Left renal cortex interstitium (tissue), 4 donors: ENCODE results near the gene FAM43A. TPM values are rescaled to one million over a fixed set of nuclear protein-coding genes. Genes with fewer than 3 reads are reported as not detected.

Experiments used
- DNase-seq, 4 donors: peaks; one replicate each; pipeline ENCODE4 v3.0.0-alpha.2; 2013; ENCODE audit warnings: low read depth in 4 of 4, low spot score in 2 of 4, missing footprints in 1 of 4
- polyA plus RNA-seq, 4 donors: library from polyadenylated mRNA; unstranded; fragments of 120-200 nt; gene quantifications; one replicate each; pipeline ENCODE4 v1.2.1, GENCODE V29; 2013; ENCODE audit not compliant: insufficient read length in 4 of 4

FAM43A gene
- polyA plus RNA-seq: 1 to 10 TPM; 5.5 to 9.4 (median 6.7) TPM

- peak in 3 of 4 donors; percentile 69 to 86 (median 85) for DNase-seq
These were observed at the start of gene FAM43A for GRCh38 chr3:194685718-194686413. Gene FAM43A, plus strand, starts transcription at chr3:194685883. Its CDS starts 944 bp downstream, at chr3:194686827.

GRCh38 chr3:194637066-194637465, 48.6 kb upstream of the FAM43A start:
- no peak for DNase-seq

- no peak for DNase-seq
These were observed 47.9 kb upstream of the FAM43A start for GRCh38 chr3:194637541-194638400.

- no peak for DNase-seq
These were observed 46.6 kb upstream of the FAM43A start for GRCh38 chr3:194638991-194639605.

- DNase-seq: no peak
These were observed 44.9 kb upstream of the FAM43A start for GRCh38 chr3:194640829-194641228.

GRCh38 chr3:194642769-194643168, 42.9 kb upstream of the FAM43A start:
- no peak for DNase-seq

- no peak for DNase-seq
These were observed 37.9 kb upstream of the FAM43A start for GRCh38 chr3:194647747-194648146.

GRCh38 chr3:194654443-194654842, 31.2 kb upstream of the FAM43A start:
- no peak for DNase-seq

- no peak for DNase-seq
These were observed 28.2 kb upstream of the FAM43A start for GRCh38 chr3:194657439-194657838.

GRCh38 chr3:194658477-194659242, 27.0 kb upstream of the FAM43A start:
- no peak for DNase-seq

- DNase-seq: no peak
These were observed 25.9 kb upstream of the FAM43A start for GRCh38 chr3:194659778-194660177.

GRCh38 chr3:194661374-194661773, 24.3 kb upstream of the FAM43A start:
- no peak for DNase-seq

GRCh38 chr3:194661946-194662345, 23.7 kb upstream of the FAM43A start:
- DNase-seq: no peak

GRCh38 chr3:194664857-194665256, 20.8 kb upstream of the FAM43A start:
- DNase-seq: no peak

GRCh38 chr3:194667363-194667762, 18.3 kb upstream of the FAM43A start:
- DNase-seq: no peak

- DNase-seq: peak in 1 of 4 donors; percentile 17
These were observed 14.2 kb upstream of the FAM43A start for GRCh38 chr3:194671511-194671899.

GRCh38 chr3:194671900-194672808, 13.5 kb upstream of the FAM43A start, which contains the start of gene LSG1:
Gene LSG1, minus strand, starts transcription at chr3:194672191. Its CDS starts 29 bp downstream, at chr3:194672162.
- peak; percentile 96 to 99 (median 96) for DNase-seq

- no peak for DNase-seq
These were observed 12.8 kb upstream of the FAM43A start for GRCh38 chr3:194672876-194673275.

GRCh38 chr3:194673761-194674160, 11.9 kb upstream of the FAM43A start:
- no peak for DNase-seq
